Glutamatergic neuron (in vitro differentiated cells): ENCODE data around the gene FBXO31. TPM values are rescaled to one million over a fixed set of nuclear protein-coding genes. Genes with fewer than 3 reads are reported as not detected.

Experiments
- DNase-seq: peaks from one replicate; pipeline ENCODE4 v3.0.0; 2022
- H3K27ac Mint-ChIP-seq: one replicate; pipeline ENCODE4 v1.8.0; 2020; ENCODE audit warnings: mild to moderate bottlenecking, mixed read lengths, inconsistent platforms; ENCODE audit not compliant: unreplicated experiment
- H3K27me3 Mint-ChIP-seq: one replicate; pipeline ENCODE4 v1.8.0; 2020; ENCODE audit warnings: mild to moderate bottlenecking, moderate library complexity, mixed read lengths, inconsistent platforms; ENCODE audit not compliant: unreplicated experiment
- H3K36me3 Mint-ChIP-seq: one replicate; pipeline ENCODE4 v1.8.0; 2020; ENCODE audit warnings: mild to moderate bottlenecking, mixed read lengths, inconsistent platforms; ENCODE audit not compliant: unreplicated experiment
- H3K4me1 Mint-ChIP-seq: one replicate; pipeline ENCODE4 v1.8.0; 2020; ENCODE audit warnings: mild to moderate bottlenecking, low read depth, mixed read lengths, inconsistent platforms; ENCODE audit not compliant: unreplicated experiment
- H3K4me3 Mint-ChIP-seq: one replicate; pipeline ENCODE4 v1.8.0; 2020; ENCODE audit warnings: mild to moderate bottlenecking, mixed read lengths, inconsistent platforms; ENCODE audit not compliant: unreplicated experiment
- H3K9me3 Mint-ChIP-seq: one replicate; pipeline ENCODE4 v1.8.0; 2020; ENCODE audit warnings: mild to moderate bottlenecking, moderate library complexity, mixed read lengths, inconsistent platforms; ENCODE audit not compliant: unreplicated experiment
- CTCF ChIP-seq: fragments of 200-600 bp; sonication (generic); IDR thresholded peaks from one replicate; pipeline ENCODE4 v1.5.0; 2021; ENCODE audit not compliant: partially characterized antibody, unreplicated experiment
- total RNA-seq: library from RNA; stranded (reverse); fragmentation: NEBNext Ultra II Directional; extraction: Animal tissue kit (Norgen Biotek cat#: 25700); gene quantifications from one replicate; pipeline ENCODE4 v1.2.1, GENCODE V29; 2021; ENCODE audit not compliant: unreplicated experiment

The FBXO31 gene
- total RNA-seq, 1 donor from 2014 or later: 66.7 TPM

- Mint-ChIP-seq H3K36me3 (no peaks in the 10 kb centered on the region), H3K4me3 (no peak overlapping the region), H3K9me3 (peaks cover 5% of the 10 kb centered on the region), H3K27ac (no peak overlapping the region), H3K27me3 (no peaks in the 10 kb centered on the region), H3K4me1 (peaks cover 7% of the 10 kb centered on the region)
- no peak for TF ChIP-seq CTCF
- DNase-seq: no peak
These were observed 24.0 kb upstream of the FBXO31 start for GRCh38 chr16:87407511-87408112.

- Mint-ChIP-seq H3K27me3 (no peaks in the 10 kb centered on the region), H3K9me3 (peaks cover 5% of the 10 kb centered on the region), H3K27ac (peak overlapping the region; percentile 84), H3K36me3 (no peaks in the 10 kb centered on the region), H3K4me1 (peaks cover 7% of the 10 kb centered on the region), H3K4me3 (no peak overlapping the region)
- no peak for TF ChIP-seq CTCF
- DNase-seq: no peak
These were observed 23.0 kb upstream of the FBXO31 start for GRCh38 chr16:87406495-87407088.

- TF ChIP-seq CTCF: no peak
- Mint-ChIP-seq H3K4me3 (no peak overlapping the region), H3K4me1 (peaks cover 5% of the 10 kb centered on the region), H3K9me3 (no peaks in the 10 kb centered on the region), H3K36me3 (no peaks in the 10 kb centered on the region), H3K27ac (no peak overlapping the region), H3K27me3 (no peaks in the 10 kb centered on the region)
- DNase-seq: no peak
These were observed 21.4 kb upstream of the FBXO31 start for GRCh38 chr16:87404764-87405625.

- TF ChIP-seq CTCF: no peak
- Mint-ChIP-seq H3K27ac (peak overlapping the region; percentile 5), H3K36me3 (no peaks in the 10 kb centered on the region)
These were observed 11.7 kb upstream of the FBXO31 start for GRCh38 chr16:87395181-87395842.

More at GRCh38 chr16:87395181-87395842, 11.7 kb upstream of the FBXO31 start:
- H3K4me3 Mint-ChIP-seq: peak overlapping the region; percentile 95
- peaks cover 9% of the 10 kb centered on the region for H3K27me3 Mint-ChIP-seq
- H3K9me3 Mint-ChIP-seq: peaks cover 14% of the 10 kb centered on the region
- no peak for DNase-seq
- H3K4me1 Mint-ChIP-seq: peaks cover 15% of the 10 kb centered on the region
